ENCODE results near the gene CPZ. TPM values are rescaled to one million over a fixed set of nuclear protein-coding genes. Genes with fewer than 3 reads are reported as not detected.

Gene CPZ
- total and polyA plus RNA-seq, 2 experiments from 2014 or later: 24.6 to 37.3 TPM

DNA sequence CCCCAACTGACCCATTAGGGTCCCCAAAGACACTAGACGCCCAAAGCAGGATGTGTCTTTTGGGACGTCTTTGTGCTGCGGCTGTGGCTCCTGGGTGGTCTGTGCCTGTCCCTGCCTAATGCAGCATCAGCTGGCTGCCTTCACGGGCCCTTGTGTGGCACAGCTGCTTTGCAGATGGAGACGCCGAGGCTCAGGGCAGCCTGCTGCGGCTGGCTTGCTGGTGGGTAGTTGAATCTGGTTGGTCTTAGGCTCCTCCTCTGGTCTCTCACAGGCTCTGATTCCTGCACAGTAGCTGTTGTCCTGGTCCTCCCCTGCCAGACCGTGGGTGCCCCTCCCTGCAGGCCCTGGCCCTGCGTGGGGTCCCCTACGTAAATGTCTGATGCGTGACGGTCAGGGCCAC, 8.1 kb downstream of the CPZ start:
- peaks cover 6% of the 10 kb centered on the region for H3K36me3 Mint-ChIP-seq (ENCODE audit: low read depth)
- TF ChIP-seq JUNB (IDR thresholded peaks at IDR 0.05; ENCODE audit: unreplicated experiment) (no peak), POLR2AphosphoS5 (IDR thresholded peaks at IDR 0.05; ENCODE audit: low read depth) (no peak), CTCF (conservative IDR thresholded peaks at IDR 0.05; ENCODE audit: low read depth in 2 of 2) (no peak), EZH2 (IDR thresholded peaks at IDR 0.05; ENCODE audit: low read depth, unreplicated experiment) (no peak)
- TF ChIP-seq, protein P1, sequence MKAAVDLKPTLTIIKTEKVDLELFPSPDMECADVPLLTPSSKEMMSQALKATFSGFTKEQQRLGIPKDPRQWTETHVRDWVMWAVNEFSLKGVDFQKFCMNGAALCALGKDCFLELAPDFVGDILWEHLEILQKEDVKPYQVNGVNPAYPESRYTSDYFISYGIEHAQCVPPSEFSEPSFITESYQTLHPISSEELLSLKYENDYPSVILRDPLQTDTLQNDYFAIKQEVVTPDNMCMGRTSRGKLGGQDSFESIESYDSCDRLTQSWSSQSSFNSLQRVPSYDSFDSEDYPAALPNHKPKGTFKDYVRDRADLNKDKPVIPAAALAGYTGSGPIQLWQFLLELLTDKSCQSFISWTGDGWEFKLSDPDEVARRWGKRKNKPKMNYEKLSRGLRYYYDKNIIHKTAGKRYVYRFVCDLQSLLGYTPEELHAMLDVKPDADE (IDR thresholded peaks at IDR 0.05): no peak
- TF ChIP-seq, protein P2, sequence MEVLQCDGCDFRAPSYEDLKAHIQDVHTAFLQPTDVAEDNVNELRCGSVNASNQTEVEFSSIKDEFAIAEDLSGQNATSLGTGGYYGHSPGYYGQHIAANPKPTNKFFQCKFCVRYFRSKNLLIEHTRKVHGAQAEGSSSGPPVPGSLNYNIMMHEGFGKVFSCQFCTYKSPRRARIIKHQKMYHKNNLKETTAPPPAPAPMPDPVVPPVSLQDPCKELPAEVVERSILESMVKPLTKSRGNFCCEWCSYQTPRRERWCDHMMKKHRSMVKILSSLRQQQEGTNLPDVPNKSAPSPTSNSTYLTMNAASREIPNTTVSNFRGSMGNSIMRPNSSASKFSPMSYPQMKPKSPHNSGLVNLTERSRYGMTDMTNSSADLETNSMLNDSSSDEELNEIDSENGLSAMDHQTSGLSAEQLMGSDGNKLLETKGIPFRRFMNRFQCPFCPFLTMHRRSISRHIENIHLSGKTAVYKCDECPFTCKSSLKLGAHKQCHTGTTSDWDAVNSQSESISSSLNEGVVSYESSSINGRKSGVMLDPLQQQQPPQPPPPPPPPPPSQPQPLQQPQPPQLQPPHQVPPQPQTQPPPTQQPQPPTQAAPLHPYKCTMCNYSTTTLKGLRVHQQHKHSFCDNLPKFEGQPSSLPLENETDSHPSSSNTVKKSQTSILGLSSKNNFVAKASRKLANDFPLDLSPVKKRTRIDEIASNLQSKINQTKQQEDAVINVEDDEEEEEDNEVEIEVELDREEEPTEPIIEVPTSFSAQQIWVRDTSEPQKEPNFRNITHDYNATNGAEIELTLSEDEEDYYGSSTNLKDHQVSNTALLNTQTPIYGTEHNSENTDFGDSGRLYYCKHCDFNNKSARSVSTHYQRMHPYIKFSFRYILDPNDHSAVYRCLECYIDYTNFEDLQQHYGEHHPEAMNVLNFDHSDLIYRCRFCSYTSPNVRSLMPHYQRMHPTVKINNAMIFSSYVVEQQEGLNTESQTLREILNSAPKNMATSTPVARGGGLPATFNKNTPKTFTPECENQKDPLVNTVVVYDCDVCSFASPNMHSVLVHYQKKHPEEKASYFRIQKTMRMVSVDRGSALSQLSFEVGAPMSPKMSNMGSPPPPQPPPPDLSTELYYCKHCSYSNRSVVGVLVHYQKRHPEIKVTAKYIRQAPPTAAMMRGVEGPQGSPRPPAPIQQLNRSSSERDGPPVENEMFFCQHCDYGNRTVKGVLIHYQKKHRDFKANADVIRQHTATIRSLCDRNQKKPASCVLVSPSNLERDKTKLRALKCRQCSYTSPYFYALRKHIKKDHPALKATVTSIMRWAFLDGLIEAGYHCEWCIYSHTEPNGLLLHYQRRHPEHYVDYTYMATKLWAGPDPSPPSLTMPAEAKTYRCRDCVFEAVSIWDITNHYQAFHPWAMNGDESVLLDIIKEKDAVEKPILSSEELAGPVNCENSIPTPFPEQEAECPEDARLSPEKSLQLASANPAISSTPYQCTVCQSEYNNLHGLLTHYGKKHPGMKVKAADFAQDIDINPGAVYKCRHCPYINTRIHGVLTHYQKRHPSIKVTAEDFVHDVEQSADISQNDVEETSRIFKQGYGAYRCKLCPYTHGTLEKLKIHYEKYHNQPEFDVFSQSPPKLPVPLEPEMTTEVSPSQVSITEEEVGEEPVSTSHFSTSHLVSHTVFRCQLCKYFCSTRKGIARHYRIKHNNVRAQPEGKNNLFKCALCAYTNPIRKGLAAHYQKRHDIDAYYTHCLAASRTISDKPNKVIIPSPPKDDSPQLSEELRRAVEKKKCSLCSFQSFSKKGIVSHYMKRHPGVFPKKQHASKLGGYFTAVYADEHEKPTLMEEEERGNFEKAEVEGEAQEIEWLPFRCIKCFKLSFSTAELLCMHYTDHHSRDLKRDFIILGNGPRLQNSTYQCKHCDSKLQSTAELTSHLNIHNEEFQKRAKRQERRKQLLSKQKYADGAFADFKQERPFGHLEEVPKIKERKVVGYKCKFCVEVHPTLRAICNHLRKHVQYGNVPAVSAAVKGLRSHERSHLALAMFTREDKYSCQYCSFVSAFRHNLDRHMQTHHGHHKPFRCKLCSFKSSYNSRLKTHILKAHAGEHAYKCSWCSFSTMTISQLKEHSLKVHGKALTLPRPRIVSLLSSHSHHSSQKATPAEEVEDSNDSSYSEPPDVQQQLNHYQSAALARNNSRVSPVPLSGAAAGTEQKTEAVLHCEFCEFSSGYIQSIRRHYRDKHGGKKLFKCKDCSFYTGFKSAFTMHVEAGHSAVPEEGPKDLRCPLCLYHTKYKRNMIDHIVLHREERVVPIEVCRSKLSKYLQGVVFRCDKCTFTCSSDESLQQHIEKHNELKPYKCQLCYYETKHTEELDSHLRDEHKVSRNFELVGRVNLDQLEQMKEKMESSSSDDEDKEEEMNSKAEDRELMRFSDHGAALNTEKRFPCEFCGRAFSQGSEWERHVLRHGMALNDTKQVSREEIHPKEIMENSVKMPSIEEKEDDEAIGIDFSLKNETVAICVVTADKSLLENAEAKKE (CRISPR knock-in tag; IDR thresholded peaks at IDR 0.05): no peak
- Histone ChIP-seq H3F3A (replicated peaks; ENCODE audit: low read depth) (no peaks in the 10 kb centered on the region), H3K4me3 (no peak overlapping the region), H3K4me2 (no peak overlapping the region), H3K9me2 (ENCODE audit: insufficient read depth) (no peaks in the 10 kb centered on the region), H3K4me1 (ENCODE audit: insufficient read depth) (no peaks in the 10 kb centered on the region), H2AFZ (no peak overlapping the region), H3K36me3 (ENCODE audit: insufficient read depth) (no peaks in the 10 kb centered on the region), H3K27ac (ENCODE audit: low read depth) (no peak overlapping the region), H4K20me1 (replicated peaks; ENCODE audit: insufficient read depth) (no peaks in the 10 kb centered on the region), H3K79me2 (replicated peaks; ENCODE audit: insufficient read depth) (peaks cover 2% of the 10 kb centered on the region; the same call in 1 of the 2 replicates), H3K27me3 (ENCODE audit: insufficient read depth) (no peaks in the 10 kb centered on the region)
- H3K9me3 Mint-ChIP-seq: no peaks in the 10 kb centered on the region
- peaks cover 1% of the 10 kb centered on the region for H3K27me3 Mint-ChIP-seq (ENCODE audit: insufficient read depth, low read depth, poor library complexity)
- DNase-seq (ENCODE audit: low spot score) (no peak), ATAC-seq (no peak)
- H3K4me3 Mint-ChIP-seq: no peak overlapping the region
- no peak overlapping the region for H3K27ac Mint-ChIP-seq
- H3K4me1 Mint-ChIP-seq: no peaks in the 10 kb centered on the region; the same call in 1 of the 3 replicates

Measured in GM23338 (cell line).